ENCODE data around the gene ADSS1.
"Not testable (repeated sequence)": the region's sequence is repeated elsewhere in the genome, so short reads cannot be mapped to it uniquely, and the experiment has no call there.

The ADSS1 gene

DNA sequence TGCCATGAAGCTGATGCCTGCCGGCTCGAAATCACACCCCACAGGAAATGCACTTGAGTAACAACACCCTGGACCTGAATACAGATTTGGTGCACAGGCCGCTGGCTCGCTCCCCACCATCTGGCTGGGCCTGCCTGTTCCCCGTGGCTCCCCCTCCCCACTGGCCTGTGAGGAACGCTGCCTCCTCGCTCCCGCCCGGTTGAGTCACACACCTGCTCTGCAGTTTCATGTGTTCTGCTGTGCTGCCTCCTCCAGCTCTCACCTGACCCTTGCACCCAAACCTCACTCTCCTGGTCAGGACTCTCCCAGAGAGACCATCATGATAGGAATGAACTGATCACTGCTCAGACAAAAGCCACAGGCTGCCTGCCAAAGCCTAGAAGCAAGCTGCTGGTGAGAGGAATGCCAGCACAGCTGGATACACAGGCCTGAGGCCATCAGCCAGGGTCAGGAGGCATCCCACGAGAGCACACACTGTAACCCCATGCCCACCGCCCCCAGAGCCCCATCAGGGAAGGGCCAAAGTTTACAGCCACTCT lies 25.2 kb downstream of the ADSS1 start:
- H3K4me1 ChIP-seq (ENCODE audit: insufficient read depth, low read length, poor library complexity, severe bottlenecking): peaks cover 11% of the 10 kb centered on the region
- no peak overlapping the region for H3K4me2 ChIP-seq (ENCODE audit: low read depth, low read length, poor library complexity, severe bottlenecking)
- peaks cover 12% of the 10 kb centered on the region for H3K79me2 ChIP-seq (ENCODE audit: insufficient read depth, low read length)
- no peaks in the 10 kb centered on the region for H3K9me2 ChIP-seq (replicated peaks; ENCODE audit: low read depth, low read length)
- H4K20me1 ChIP-seq (ENCODE audit: insufficient read depth, low read length, poor library complexity, severe bottlenecking): peaks cover 12% of the 10 kb centered on the region
- TF ChIP-seq, protein P1, sequence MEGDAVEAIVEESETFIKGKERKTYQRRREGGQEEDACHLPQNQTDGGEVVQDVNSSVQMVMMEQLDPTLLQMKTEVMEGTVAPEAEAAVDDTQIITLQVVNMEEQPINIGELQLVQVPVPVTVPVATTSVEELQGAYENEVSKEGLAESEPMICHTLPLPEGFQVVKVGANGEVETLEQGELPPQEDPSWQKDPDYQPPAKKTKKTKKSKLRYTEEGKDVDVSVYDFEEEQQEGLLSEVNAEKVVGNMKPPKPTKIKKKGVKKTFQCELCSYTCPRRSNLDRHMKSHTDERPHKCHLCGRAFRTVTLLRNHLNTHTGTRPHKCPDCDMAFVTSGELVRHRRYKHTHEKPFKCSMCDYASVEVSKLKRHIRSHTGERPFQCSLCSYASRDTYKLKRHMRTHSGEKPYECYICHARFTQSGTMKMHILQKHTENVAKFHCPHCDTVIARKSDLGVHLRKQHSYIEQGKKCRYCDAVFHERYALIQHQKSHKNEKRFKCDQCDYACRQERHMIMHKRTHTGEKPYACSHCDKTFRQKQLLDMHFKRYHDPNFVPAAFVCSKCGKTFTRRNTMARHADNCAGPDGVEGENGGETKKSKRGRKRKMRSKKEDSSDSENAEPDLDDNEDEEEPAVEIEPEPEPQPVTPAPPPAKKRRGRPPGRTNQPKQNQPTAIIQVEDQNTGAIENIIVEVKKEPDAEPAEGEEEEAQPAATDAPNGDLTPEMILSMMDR (conservative IDR thresholded peaks at IDR 0.05; ENCODE audit: low read length): no peak
- TF ChIP-seq EZH2phosphoT487 (IDR thresholded peaks at IDR 0.05; ENCODE audit: borderline replicate concordance): no peak
- H3K9me3 ChIP-seq (ENCODE audit: insufficient read depth, low read depth, low read length): no peaks in the 10 kb centered on the region
- H3F3A ChIP-seq (ENCODE audit: low read depth): no peaks in the 10 kb centered on the region
- no peak overlapping the region for H2AFZ ChIP-seq (ENCODE audit: low read length)
- H3K27me3 ChIP-seq (ENCODE audit: insufficient read depth, low read length, poor library complexity, severe bottlenecking): no peaks in the 10 kb centered on the region
- H3K9ac ChIP-seq (ENCODE audit: low read depth, low read length, poor library complexity, severe bottlenecking): no peak overlapping the region
- H3K36me3 ChIP-seq (ENCODE audit: insufficient read depth, low read length): no peaks in the 10 kb centered on the region
- H3K4me3 ChIP-seq (ENCODE audit: low read length, poor library complexity, severe bottlenecking): no peak overlapping the region

DNA sequence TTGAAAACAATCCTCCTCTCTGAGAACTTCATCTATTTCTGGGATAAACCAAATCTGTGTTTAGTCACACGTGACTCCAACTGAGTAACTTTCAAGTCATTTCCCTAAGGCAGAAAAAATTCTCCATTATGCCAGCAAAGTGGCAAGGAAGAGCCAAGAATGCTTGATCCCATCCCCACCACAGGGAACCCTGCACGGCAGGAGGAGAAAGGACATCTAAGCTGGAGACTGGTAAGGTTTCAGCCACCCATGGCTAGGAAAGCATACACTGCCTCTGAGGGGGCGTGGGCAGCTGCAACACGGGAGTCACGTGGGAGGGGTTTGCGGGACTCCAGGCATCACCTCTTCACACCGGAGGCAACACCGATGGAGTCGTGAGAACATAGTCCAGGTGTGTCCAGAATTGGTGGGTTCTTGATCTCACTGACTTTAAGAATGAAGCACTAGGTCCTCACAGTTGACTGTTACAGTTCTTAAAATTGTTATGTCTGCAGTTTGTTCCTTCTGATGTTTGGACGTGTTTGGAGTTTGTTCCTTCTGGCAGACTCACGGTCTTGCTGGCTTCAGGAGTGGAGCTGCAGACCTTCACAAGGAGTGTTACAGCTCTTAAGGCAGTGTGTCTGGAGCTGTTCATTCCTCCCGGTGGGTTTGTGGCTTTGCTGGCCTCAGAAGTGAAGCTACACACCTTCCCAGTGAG lies 26.2 kb downstream of the ADSS1 start:
- Histone ChIP-seq H3K4me3 (ENCODE audit: low read length, poor library complexity, severe bottlenecking) (no peak overlapping the region), H3F3A (ENCODE audit: low read depth) (no peaks in the 10 kb centered on the region), H4K20me1 (ENCODE audit: insufficient read depth, low read length, poor library complexity, severe bottlenecking) (peaks cover 22% of the 10 kb centered on the region), H3K79me2 (ENCODE audit: insufficient read depth, low read length) (peaks cover 22% of the 10 kb centered on the region), H3K4me1 (ENCODE audit: insufficient read depth, low read length, poor library complexity, severe bottlenecking) (peaks cover 20% of the 10 kb centered on the region), H3K27me3 (ENCODE audit: insufficient read depth, low read length, poor library complexity, severe bottlenecking) (no peaks in the 10 kb centered on the region), H3K36me3 (ENCODE audit: insufficient read depth, low read length) (no peaks in the 10 kb centered on the region), H3K9ac (ENCODE audit: low read depth, low read length, poor library complexity, severe bottlenecking) (no peak overlapping the region), H3K4me2 (ENCODE audit: low read depth, low read length, poor library complexity, severe bottlenecking) (no peak overlapping the region), H3K9me3 (ENCODE audit: insufficient read depth, low read depth, low read length) (no peaks in the 10 kb centered on the region), H3K9me2 (replicated peaks; ENCODE audit: low read depth, low read length) (no peaks in the 10 kb centered on the region), H2AFZ (ENCODE audit: low read length) (no peak overlapping the region)
- no peak for TF ChIP-seq EZH2phosphoT487 (IDR thresholded peaks at IDR 0.05; ENCODE audit: borderline replicate concordance)
- TF ChIP-seq, protein P1 (conservative IDR thresholded peaks at IDR 0.05; ENCODE audit: low read length): no peak

DNA sequence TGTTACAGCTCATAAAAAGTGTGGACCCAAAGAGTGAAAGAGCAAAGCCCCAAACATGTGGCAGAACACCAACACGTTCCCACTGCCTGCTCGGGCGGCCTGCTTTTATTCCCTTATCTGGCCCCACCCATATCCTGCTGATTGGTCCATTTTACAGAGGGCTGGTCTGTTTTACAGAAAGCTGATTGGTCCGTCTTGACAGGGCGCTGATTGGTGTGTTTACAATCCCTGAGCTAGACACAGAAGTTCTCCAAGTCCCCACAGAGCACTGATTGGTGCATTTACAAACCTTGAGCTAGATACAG lies 26.7 kb downstream of the ADSS1 start:
- peaks cover 25% of the 10 kb centered on the region for H4K20me1 ChIP-seq (ENCODE audit: insufficient read depth, low read length, poor library complexity, severe bottlenecking)
- not testable (repeated sequence) for H3K4me2 ChIP-seq (ENCODE audit: low read depth, low read length, poor library complexity, severe bottlenecking); H3K9me2 ChIP-seq (replicated peaks; ENCODE audit: low read depth, low read length); H3K4me3 ChIP-seq (ENCODE audit: low read length, poor library complexity, severe bottlenecking); H3K9me3 ChIP-seq (ENCODE audit: insufficient read depth, low read depth, low read length); H3K36me3 ChIP-seq (ENCODE audit: insufficient read depth, low read length); H2AFZ ChIP-seq (ENCODE audit: low read length); H3F3A ChIP-seq (ENCODE audit: low read depth); H3K27me3 ChIP-seq (ENCODE audit: insufficient read depth, low read length, poor library complexity, severe bottlenecking); H3K9ac ChIP-seq (ENCODE audit: low read depth, low read length, poor library complexity, severe bottlenecking)
- peaks cover 27% of the 10 kb centered on the region for H3K79me2 ChIP-seq (ENCODE audit: insufficient read depth, low read length)
- H3K4me1 ChIP-seq (ENCODE audit: insufficient read depth, low read length, poor library complexity, severe bottlenecking): peaks cover 25% of the 10 kb centered on the region

Data from Loucy (cell line).